ENCODE data around the gene UTP18. TPM values are rescaled to one million over a fixed set of nuclear protein-coding genes. Genes with fewer than 3 reads are reported as not detected.

UTP18 gene
- total and polyA plus RNA-seq, 5 donors, result 6.8 to 13.6 (median 8.4) TPM

GRCh38 chr17:51335006-51335590 is 74.8 kb downstream of the UTP18 start:
- no peak overlapping the region for H3K27ac ChIP-seq (ENCODE audit: low read length)
- H3K4me1 ChIP-seq (ENCODE audit: control insufficient read depth, insufficient read depth, low read length), result no peaks in the 10 kb centered on the region
- WGBS, result 80% methylated on average over 3 of the region's 3 CpGs
- no peak for DNase-seq
- no peaks in the 10 kb centered on the region for H3K9me3 ChIP-seq (ENCODE audit: control insufficient read depth, low read length)
- H3K4me3 ChIP-seq (ENCODE audit: low read length), result no peak overlapping the region
- intact Hi-C loops (cut with DNase I), result no loop called here
- ATAC-seq, result no peak
- H3K27me3 ChIP-seq (ENCODE audit: control insufficient read depth, insufficient read depth), result no peaks in the 10 kb centered on the region

DNA sequence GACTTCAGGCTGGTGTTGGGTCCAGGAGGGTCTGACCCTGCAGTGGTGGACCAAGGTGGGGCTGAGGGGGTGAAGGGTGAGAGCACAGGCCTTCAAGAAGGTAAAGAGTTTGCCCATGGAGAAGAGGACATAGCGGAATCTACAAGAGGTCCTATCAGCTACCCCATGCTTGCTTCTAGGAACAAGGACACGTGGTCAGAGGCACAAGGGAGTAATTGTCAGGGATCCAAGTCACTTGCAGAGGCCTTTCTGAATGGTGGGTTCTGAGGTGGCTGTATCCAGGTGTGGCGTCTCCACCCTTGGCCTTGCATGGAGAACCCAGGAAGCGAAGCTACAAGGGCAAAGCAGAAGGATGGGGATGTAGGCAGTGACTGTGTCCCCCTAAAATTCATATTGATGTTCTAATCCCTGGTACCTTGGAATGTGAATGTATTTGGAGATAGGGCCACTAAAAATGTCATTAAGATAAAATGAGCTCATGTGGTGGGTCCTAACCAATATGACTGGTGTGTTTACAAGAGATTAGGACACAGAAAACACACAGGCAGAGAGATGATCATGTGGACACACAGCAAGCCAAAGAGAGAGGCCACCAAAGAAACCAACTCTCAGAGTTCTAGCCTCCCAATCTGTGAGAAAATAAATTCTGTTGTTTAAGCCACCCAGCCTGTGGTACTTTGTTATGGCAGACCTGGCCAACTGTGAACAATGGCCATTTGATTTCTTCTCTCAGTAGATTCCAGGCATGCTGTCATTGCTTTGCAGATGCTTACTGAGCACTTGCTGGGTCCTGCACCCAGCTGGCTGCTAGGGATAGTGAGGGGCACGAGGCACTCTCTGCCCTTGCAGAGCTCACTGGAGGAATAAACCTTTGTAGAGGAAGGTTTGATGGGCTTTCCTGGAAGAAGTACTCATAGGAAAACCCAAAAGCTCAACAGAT is 75.8 kb downstream of the UTP18 start:
- H3K9me3 ChIP-seq (ENCODE audit: control insufficient read depth, low read length), result no peaks in the 10 kb centered on the region
- 79% methylated on average over 5 of the region's 5 CpGs for WGBS
- H3K27ac ChIP-seq (ENCODE audit: low read length), result no peak overlapping the region
- no peak for ATAC-seq
- DNase-seq, result no peak
- no peaks in the 10 kb centered on the region for H3K4me1 ChIP-seq (ENCODE audit: control insufficient read depth, insufficient read depth, low read length)
- intact Hi-C loops (cut with DNase I), result no loop called here
- H3K4me3 ChIP-seq (ENCODE audit: low read length), result no peak overlapping the region
- no peaks in the 10 kb centered on the region for H3K27me3 ChIP-seq (ENCODE audit: control insufficient read depth, insufficient read depth)

- Histone ChIP-seq H3K4me3 (ENCODE audit: low read length) (no peak overlapping the region), H3K27ac (ENCODE audit: low read length) (no peak overlapping the region), H3K4me1 (ENCODE audit: control insufficient read depth, insufficient read depth, low read length) (no peaks in the 10 kb centered on the region), H3K9me3 (ENCODE audit: control insufficient read depth, low read length) (no peaks in the 10 kb centered on the region), H3K27me3 (ENCODE audit: control insufficient read depth, insufficient read depth) (no peaks in the 10 kb centered on the region)
- intact Hi-C loops (cut with DNase I), result no loop called here
- ATAC-seq, result no peak
- DNase-seq, result no peak
- 95% methylated on average over 3 of the region's 3 CpGs for WGBS
Observed at GRCh38 chr17:51341457-51341856, 81.1 kb downstream of the UTP18 start.

DNA sequence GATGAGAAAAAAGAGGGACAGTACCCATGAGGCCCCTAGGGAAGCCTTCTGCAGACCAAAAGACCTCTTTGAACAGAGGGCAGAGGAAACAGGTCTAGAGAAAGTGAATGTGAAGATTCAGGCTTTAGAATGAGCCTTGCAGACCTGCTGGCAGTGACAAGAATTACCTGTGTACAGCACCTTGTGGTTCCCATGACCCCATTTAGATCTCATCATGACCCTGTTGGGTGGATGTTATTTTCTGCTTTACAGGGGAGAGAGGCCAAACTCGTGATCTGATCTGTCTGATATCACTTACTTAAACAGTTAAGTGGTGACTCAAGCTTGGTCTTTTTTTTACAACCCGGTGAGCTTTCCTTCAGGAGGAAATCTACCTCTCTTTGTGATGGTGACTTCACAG is 81.9 kb downstream of the UTP18 start:
- DNase-seq, result no peak
- no peaks in the 10 kb centered on the region for H3K27me3 ChIP-seq (ENCODE audit: control insufficient read depth, insufficient read depth)
- WGBS, result 45% methylated on average over 2 of the region's 2 CpGs
- intact Hi-C loops (cut with DNase I), result no loop called here
- H3K9me3 ChIP-seq (ENCODE audit: control insufficient read depth, low read length), result no peaks in the 10 kb centered on the region
- H3K4me1 ChIP-seq (ENCODE audit: control insufficient read depth, insufficient read depth, low read length), result no peaks in the 10 kb centered on the region
- no peak overlapping the region for H3K27ac ChIP-seq (ENCODE audit: low read length)
- no peak overlapping the region for H3K4me3 ChIP-seq (ENCODE audit: low read length)
- ATAC-seq, result no peak

- Histone ChIP-seq H3K4me1 (ENCODE audit: control insufficient read depth, insufficient read depth, low read length) (no peaks in the 10 kb centered on the region), H3K27ac (ENCODE audit: low read length) (no peak overlapping the region)
- WGBS, result 82% methylated on average over 9 of the region's 9 CpGs
Observed at GRCh38 chr17:51344532-51344931, 84.2 kb downstream of the UTP18 start.

GRCh38 chr17:51346218-51346982 is 86.1 kb downstream of the UTP18 start:
- intact Hi-C loops (cut with DNase I), result no loop called here
- H3K27ac ChIP-seq (ENCODE audit: low read length), result no peak overlapping the region
- no peaks in the 10 kb centered on the region for H3K9me3 ChIP-seq (ENCODE audit: control insufficient read depth, low read length)
- no peak overlapping the region for H3K4me3 ChIP-seq (ENCODE audit: low read length)
- H3K4me1 ChIP-seq (ENCODE audit: control insufficient read depth, insufficient read depth, low read length), result no peaks in the 10 kb centered on the region
- DNase-seq, result no peak
- H3K27me3 ChIP-seq (ENCODE audit: control insufficient read depth, insufficient read depth), result no peaks in the 10 kb centered on the region
- ATAC-seq, result no peak
- 66% methylated on average over 9 of the region's 9 CpGs for WGBS

More at GRCh38 chr17:51344532-51344931, 84.2 kb downstream of the UTP18 start:
- DNase-seq (no peak), ATAC-seq (no peak)
- no peak overlapping the region for H3K4me3 ChIP-seq (ENCODE audit: low read length)
- intact Hi-C loops (cut with DNase I), result no loop called here
- H3K27me3 ChIP-seq (ENCODE audit: control insufficient read depth, insufficient read depth), result no peaks in the 10 kb centered on the region
- H3K9me3 ChIP-seq (ENCODE audit: control insufficient read depth, low read length), result no peaks in the 10 kb centered on the region

Other genes with a start within 250 kb of the UTP18 start
- 10 to 100 TPM; 58.4 to 81.0 (median 60.8) TPM for gene SPAG9, start 139.7 kb upstream of the UTP18 start, total RNA-seq
- 19.1 TPM for gene SPAG9, start 139.7 kb upstream of the UTP18 start, polyA plus RNA-seq
- 10 to 100 TPM; 18.7 to 43.8 (median 25.0) TPM for gene NME1, start 107.0 kb upstream of the UTP18 start, total RNA-seq
- gene NME1, start 107.0 kb upstream of the UTP18 start, polyA plus RNA-seq, result 35.6 TPM
- 100 to 1,000 TPM; 311 to 374 (median 327) TPM for gene NME2, start 94.1 kb upstream of the UTP18 start, total RNA-seq
- 488 TPM for gene NME2, start 94.1 kb upstream of the UTP18 start, polyA plus RNA-seq
- 1 to 10 TPM; 5.9 to 9.1 (median 6.3) TPM for gene MBTD1, start 497 bp upstream of the UTP18 start, total RNA-seq
- 4.1 TPM for gene MBTD1, start 497 bp upstream of the UTP18 start, polyA plus RNA-seq

All from right cardiac atrium (tissue), 5 donors.